Prostate gland (tissue), 2 donors: ENCODE measurements around the gene NT5M. TPM values are rescaled to one million over a fixed set of nuclear protein-coding genes. Genes with fewer than 3 reads are reported as not detected.

Experiments
- DNase-seq: peaks from one replicate; pipeline ENCODE4 v3.0.0-alpha.2; 2019; ENCODE audit warnings: low spot score
- H3K27ac ChIP-seq, 2 donors: fragments of 200-600 bp; sonication (generic); 2 replicates each; pipeline ENCODE4 v1.5.1; 2017 to 2019
- H3K27me3 ChIP-seq: fragments of 200-600 bp; sonication (generic); replicated peaks from 2 replicates; pipeline ENCODE4 v1.5.1; 2019; ENCODE audit not compliant: insufficient read depth
- H3K36me3 ChIP-seq, 2 donors: fragments of 200-600 bp; sonication (generic); 1 replicate in 1 of 2; 2 replicates in 1 of 2; pipeline versions ENCODE4 v1.5.1 to v1.8.1; 2017 to 2019
- H3K4me1 ChIP-seq: fragments of 200-600 bp; sonication (generic); replicated peaks from 2 replicates; pipeline ENCODE4 v1.5.1; 2019
- H3K4me3 ChIP-seq, 2 donors: fragments of 200-600 bp; sonication (generic); 2 replicates each; pipeline ENCODE4 v1.5.1; 2017 to 2019
- H3K9me3 ChIP-seq: fragments of 200-600 bp; sonication (generic); 2 replicates; pipeline ENCODE4 v1.5.1; 2017
- POLR2A ChIP-seq: fragments of 450-650 bp; IDR thresholded peaks from one replicate; pipeline ENCODE4 v1.6.1; 2016; ENCODE audit warnings: antibody characterized with exemption, mild to moderate bottlenecking
- POLR2AphosphoS5 ChIP-seq: sonication (generic); formaldehyde crosslinking; IDR thresholded peaks from one replicate; pipeline ENCODE4 v1.6.1; 2017; ENCODE audit warnings: antibody characterized with exemption
- WGBS: methylation state at CpG from one replicate; pipeline ENCODE4 v1.1.5; 2018; 5-methylcytosine and 5-hydroxymethylcytosine counted together
- intact Hi-C: fragments of 100-400 bp; cut with DNase I; formaldehyde crosslinking; loops from one replicate; pipeline ENCODE4 v1.14.2; 2022
- total RNA-seq, 2 donors: library from RNA; depleted of rRNA; stranded (reverse); fragments of >200 nt; gene quantifications; one replicate each; pipeline ENCODE4 v1.1.0, GENCODE V29; 2016
- TF ChIP-seq, protein P1 (sequence below), 4 experiments: fragments of 200-600 bp in 2 of 4; fragments of 450-650 bp in 2 of 4; sonication (generic) in 2 of 4; IDR thresholded peaks; 1 replicate in 3 of 4; 2 replicates in 1 of 4; pipeline ENCODE4 v1.5.1; 2016 to 2019; ENCODE audit warnings: antibody characterized with exemption in 4 of 4, mild to moderate bottlenecking in 2 of 4, moderate library complexity in 2 of 4

Gene NT5M
- total RNA-seq, 2 donors from 2014 or later = 7.6 to 35.2 TPM

DNA sequence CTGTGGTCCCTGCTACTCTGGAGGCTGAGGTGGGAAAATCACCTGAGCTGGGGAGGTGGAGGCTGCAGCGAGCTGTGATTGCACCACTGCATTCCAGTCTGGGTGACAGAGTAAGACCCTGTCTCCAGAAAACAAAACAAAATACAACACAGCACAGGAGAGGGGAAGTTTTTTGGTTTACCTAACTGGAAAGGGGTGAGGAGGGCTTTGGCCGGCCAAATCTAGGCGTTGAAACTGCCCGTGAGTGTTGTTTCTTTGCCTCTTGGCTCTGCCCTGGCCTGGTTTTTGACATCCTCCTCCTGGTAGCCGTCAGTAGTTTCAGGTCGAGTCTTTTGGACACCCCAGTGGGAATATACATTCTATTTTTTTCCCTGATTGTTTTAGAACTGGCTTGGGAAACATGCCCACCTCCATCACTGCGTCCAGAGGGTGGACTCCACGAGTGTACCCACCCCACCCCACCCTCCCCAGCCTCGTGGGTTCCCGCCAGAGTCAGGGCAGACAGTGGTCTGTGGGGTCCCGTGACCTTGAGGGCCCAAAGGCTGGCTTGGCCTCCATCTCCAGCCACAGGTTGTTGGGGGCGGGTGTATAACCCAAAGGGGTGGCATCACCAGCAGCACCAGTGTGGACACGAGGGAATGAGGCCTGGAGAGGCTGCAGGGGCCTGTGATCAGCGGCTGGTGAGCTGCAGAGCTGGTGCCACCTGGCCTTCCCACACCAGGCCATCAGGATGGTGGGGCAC is 42.7 kb downstream of the NT5M start:
- 86% methylated on average over 14 of the region's 14 CpGs for WGBS
- H3K27ac ChIP-seq = no peak overlapping the region
- TF ChIP-seq POLR2A (no peak), POLR2AphosphoS5 (no peak)
- TF ChIP-seq, protein P1, sequence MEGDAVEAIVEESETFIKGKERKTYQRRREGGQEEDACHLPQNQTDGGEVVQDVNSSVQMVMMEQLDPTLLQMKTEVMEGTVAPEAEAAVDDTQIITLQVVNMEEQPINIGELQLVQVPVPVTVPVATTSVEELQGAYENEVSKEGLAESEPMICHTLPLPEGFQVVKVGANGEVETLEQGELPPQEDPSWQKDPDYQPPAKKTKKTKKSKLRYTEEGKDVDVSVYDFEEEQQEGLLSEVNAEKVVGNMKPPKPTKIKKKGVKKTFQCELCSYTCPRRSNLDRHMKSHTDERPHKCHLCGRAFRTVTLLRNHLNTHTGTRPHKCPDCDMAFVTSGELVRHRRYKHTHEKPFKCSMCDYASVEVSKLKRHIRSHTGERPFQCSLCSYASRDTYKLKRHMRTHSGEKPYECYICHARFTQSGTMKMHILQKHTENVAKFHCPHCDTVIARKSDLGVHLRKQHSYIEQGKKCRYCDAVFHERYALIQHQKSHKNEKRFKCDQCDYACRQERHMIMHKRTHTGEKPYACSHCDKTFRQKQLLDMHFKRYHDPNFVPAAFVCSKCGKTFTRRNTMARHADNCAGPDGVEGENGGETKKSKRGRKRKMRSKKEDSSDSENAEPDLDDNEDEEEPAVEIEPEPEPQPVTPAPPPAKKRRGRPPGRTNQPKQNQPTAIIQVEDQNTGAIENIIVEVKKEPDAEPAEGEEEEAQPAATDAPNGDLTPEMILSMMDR (IDR thresholded peaks at IDR 0.05) = no peak
- no peaks in the 10 kb centered on the region for H3K4me1 ChIP-seq
- no peaks in the 10 kb centered on the region for H3K9me3 ChIP-seq
- no peaks in the 10 kb centered on the region for H3K27me3 ChIP-seq
- no peak overlapping the region for H3K4me3 ChIP-seq
- no peaks in the 10 kb centered on the region for H3K36me3 ChIP-seq
- no peak for DNase-seq
- intact Hi-C loops = no loop called here

DNA sequence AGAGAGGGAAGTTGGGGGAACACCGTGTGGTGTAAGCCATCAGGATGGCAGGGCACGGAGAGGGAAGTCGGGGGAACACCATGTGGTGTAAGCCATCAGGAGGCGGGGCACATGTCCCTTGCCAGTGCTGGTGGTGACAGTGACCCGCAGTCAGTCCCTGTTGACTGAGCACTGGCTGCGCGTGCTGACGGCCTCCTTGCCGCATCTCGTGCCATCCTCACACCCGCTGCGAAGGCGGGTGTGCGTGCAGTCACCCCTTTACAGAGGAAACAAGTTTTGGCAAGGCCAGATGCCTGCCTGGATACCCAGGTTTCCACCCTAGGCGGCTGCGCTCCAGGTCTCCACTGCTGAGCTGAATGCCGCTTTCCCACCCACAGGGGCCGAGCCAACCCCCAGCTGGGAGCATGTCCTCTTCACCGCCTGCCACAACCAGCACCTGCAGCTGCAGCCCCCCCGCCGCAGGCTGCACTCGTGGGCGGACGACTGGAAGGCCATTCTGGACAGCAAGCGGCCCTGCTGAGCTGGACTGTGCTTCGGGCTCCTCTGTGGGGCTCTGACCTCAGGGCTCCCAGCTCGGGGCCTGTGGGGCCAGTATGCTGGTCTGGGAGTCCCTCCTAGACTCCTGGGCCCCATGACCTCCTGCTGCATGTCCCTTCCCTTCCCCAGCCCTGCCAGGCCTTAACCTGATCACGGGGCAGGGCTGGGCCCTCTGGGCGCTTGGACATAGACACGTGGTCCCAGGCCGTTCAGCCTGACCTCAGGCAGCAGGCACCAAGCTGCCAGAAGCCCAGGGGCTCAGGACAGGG is 43.5 kb downstream of the NT5M start:
- Histone ChIP-seq H3K27ac (no peak overlapping the region), H3K36me3 (no peaks in the 10 kb centered on the region), H3K4me1 (no peaks in the 10 kb centered on the region), H3K4me3 (no peak overlapping the region), H3K27me3 (no peaks in the 10 kb centered on the region), H3K9me3 (no peaks in the 10 kb centered on the region)
- 88% methylated on average over 31 of the region's 31 CpGs for WGBS
- intact Hi-C loops = no loop called here
- no peak for TF ChIP-seq POLR2A
- TF ChIP-seq, protein P1 (IDR thresholded peaks at IDR 0.05) = no peak
- no peak for TF ChIP-seq POLR2AphosphoS5
- no peak for DNase-seq

DNA sequence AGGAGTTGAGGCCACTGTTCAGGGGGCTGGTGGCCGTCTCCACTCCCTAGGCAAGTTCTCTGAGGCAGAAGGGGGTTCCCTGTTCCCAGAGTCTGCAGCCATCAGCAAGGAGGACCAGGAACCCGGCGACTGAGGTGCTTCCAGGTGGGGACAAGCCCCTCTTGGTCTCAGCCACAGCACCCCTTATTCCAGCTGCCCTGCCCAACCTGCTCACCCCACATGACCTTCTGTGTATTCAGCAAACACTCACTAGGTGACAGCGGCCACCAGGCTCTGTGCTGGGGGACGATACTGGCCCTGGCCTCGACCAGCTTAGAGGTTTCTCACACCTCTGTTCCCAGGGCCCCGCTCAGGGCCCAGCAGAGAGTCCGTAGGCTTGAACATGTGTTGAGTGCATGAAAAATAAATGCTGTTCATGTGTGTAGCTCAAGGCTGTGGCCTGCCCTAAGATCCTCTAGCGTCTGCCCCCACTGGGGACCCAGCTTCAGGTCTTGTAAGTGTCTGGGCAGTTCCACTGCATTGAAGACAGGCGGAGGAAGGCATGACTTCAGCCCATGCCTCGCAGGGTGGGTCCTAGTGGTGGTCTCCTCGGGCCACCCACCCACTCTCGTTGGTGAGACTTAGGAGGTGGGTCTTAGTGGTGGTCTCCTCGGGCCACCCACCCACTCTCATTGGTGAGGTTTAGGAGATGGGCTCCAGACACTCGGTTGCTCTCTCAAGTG is 44.2 kb downstream of the NT5M start:
- intact Hi-C loops = no loop called here
- no peaks in the 10 kb centered on the region for H3K9me3 ChIP-seq
- no peaks in the 10 kb centered on the region for H3K27me3 ChIP-seq
- no peaks in the 10 kb centered on the region for H3K4me1 ChIP-seq
- WGBS = 94% methylated on average over 15 of the region's 15 CpGs
- DNase-seq = no peak
- TF ChIP-seq POLR2AphosphoS5 (no peak), POLR2A (no peak)
- TF ChIP-seq, protein P1 (IDR thresholded peaks at IDR 0.05) = no peak
- H3K27ac ChIP-seq = no peak overlapping the region
- H3K4me3 ChIP-seq = no peak overlapping the region
- no peaks in the 10 kb centered on the region for H3K36me3 ChIP-seq

DNA sequence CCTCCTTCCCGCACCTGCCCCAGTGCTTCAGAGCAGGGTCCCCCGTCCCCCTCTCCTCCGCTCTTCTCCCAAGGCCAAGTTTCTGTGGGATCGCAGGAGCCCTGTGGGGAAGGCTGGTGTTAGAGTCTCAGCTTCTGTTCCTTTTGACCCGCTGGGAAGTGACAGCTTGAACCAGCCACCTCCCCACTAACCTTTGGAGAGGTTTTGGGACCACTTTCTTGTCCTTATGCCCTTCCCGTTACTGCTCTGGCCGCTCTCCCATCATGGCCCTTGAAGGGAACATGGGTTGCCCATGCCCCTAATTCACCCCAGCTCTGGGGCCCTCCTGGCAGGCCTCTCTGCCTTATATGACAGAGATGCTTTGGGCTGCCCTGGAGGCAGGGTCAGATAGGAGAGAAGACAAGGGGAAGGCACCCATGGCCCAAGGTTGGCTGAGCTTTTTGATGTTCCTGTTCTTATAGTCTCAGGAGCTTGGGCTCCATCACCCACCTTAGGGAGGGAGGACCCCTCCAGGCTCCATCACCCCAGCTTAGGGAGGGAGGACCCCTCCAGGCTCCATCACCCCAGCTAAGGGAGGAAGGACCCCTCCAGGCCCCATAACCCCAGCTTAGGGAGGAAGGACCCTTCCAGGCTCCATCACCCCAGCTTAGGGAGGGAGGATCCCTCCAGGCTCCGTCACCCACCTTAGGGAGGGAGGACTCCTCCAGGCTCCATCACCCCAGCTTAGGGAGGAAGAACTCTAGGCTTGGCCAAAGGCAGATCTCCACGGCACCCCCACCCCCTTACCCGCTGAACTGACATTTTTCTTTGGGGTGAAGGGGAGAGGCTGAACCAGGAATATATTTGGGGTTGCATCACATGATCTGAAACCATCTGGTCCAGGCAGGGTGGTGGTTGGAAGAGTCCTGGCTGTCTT is 45.0 kb downstream of the NT5M start:
- Histone ChIP-seq H3K27me3 (no peaks in the 10 kb centered on the region), H3K9me3 (no peaks in the 10 kb centered on the region), H3K4me3 (no peak overlapping the region), H3K4me1 (no peaks in the 10 kb centered on the region), H3K27ac (no peak overlapping the region), H3K36me3 (no peaks in the 10 kb centered on the region)
- TF ChIP-seq POLR2AphosphoS5 (no peak), POLR2A (no peak)
- TF ChIP-seq, protein P1 (IDR thresholded peaks at IDR 0.05) = no peak
- WGBS = 94% methylated on average over 10 of the region's 10 CpGs
- intact Hi-C loops = no loop called here
- no peak for DNase-seq
